ENCODE data around the gene XNDC1N.

The XNDC1N gene

GRCh38 chr11:71927820-71928736 is at the start of gene XNDC1N:
Gene XNDC1N, minus strand, starts transcription at chr11:71928594. Its CDS starts 5,241 bp downstream, at chr11:71923353.
- H3K9me3 ChIP-seq (ENCODE audit: control insufficient read depth, low read length) = no peaks in the 10 kb centered on the region
- peak within 1 kb of the TSS; percentile 71 for H3K9ac ChIP-seq (ENCODE audit: low read length)
- no peaks in the 10 kb centered on the region for H3K36me3 ChIP-seq (ENCODE audit: control insufficient read depth, insufficient read depth, low read length)
- H3K4me1 ChIP-seq (ENCODE audit: control insufficient read depth, insufficient read depth, low read length) = peaks cover 11% of the 10 kb centered on the region
- no peaks in the 10 kb centered on the region for H3K27me3 ChIP-seq (ENCODE audit: control insufficient read depth, insufficient read depth, low read length)
- H3K4me3 ChIP-seq (ENCODE audit: low read length) = peak within 1 kb of the TSS; percentile 75

- Histone ChIP-seq H3K4me1 (ENCODE audit: control insufficient read depth, insufficient read depth, low read length) (no peaks in the 10 kb centered on the region), H3K27me3 (ENCODE audit: control insufficient read depth, insufficient read depth, low read length) (no peaks in the 10 kb centered on the region), H3K9ac (ENCODE audit: low read length) (no peak overlapping the region), H3K9me3 (ENCODE audit: control insufficient read depth, low read length) (no peaks in the 10 kb centered on the region), H3K36me3 (ENCODE audit: control insufficient read depth, insufficient read depth, low read length) (no peaks in the 10 kb centered on the region), H3K4me3 (ENCODE audit: low read length) (no peak overlapping the region)
Measured at GRCh38 chr11:71977743-71978418, 49.5 kb upstream of the XNDC1N start.

- H3K27me3 ChIP-seq (ENCODE audit: control insufficient read depth, insufficient read depth, low read length) = no peaks in the 10 kb centered on the region
- no peaks in the 10 kb centered on the region for H3K4me1 ChIP-seq (ENCODE audit: control insufficient read depth, insufficient read depth, low read length)
- no peak overlapping the region for H3K9ac ChIP-seq (ENCODE audit: low read length)
- no peaks in the 10 kb centered on the region for H3K36me3 ChIP-seq (ENCODE audit: control insufficient read depth, insufficient read depth, low read length)
- no peaks in the 10 kb centered on the region for H3K9me3 ChIP-seq (ENCODE audit: control insufficient read depth, low read length)
- H3K4me3 ChIP-seq (ENCODE audit: low read length) = no peak overlapping the region
Measured at GRCh38 chr11:71977090-71977489, 48.7 kb upstream of the XNDC1N start.

- Histone ChIP-seq H3K4me3 (ENCODE audit: low read length) (no peak overlapping the region), H3K9me3 (ENCODE audit: control insufficient read depth, low read length) (no peaks in the 10 kb centered on the region), H3K9ac (ENCODE audit: low read length) (no peak overlapping the region), H3K36me3 (ENCODE audit: control insufficient read depth, insufficient read depth, low read length) (no peaks in the 10 kb centered on the region), H3K4me1 (ENCODE audit: control insufficient read depth, insufficient read depth, low read length) (no peaks in the 10 kb centered on the region), H3K27me3 (ENCODE audit: control insufficient read depth, insufficient read depth, low read length) (no peaks in the 10 kb centered on the region)
Measured at GRCh38 chr11:71976551-71976950, 48.2 kb upstream of the XNDC1N start.

GRCh38 chr11:71971680-71972079 is 43.3 kb upstream of the XNDC1N start:
- Histone ChIP-seq H3K9me3 (ENCODE audit: control insufficient read depth, low read length) (no peaks in the 10 kb centered on the region), H3K4me3 (ENCODE audit: low read length) (no peak overlapping the region), H3K4me1 (ENCODE audit: control insufficient read depth, insufficient read depth, low read length) (no peaks in the 10 kb centered on the region), H3K36me3 (ENCODE audit: control insufficient read depth, insufficient read depth, low read length) (no peaks in the 10 kb centered on the region), H3K9ac (ENCODE audit: low read length) (no peak overlapping the region), H3K27me3 (ENCODE audit: control insufficient read depth, insufficient read depth, low read length) (no peaks in the 10 kb centered on the region)

GRCh38 chr11:71964641-71965040 is 36.2 kb upstream of the XNDC1N start:
- Histone ChIP-seq H3K9ac (ENCODE audit: low read length) (no peak overlapping the region), H3K4me3 (ENCODE audit: low read length) (no peak overlapping the region), H3K4me1 (ENCODE audit: control insufficient read depth, insufficient read depth, low read length) (no peaks in the 10 kb centered on the region), H3K9me3 (ENCODE audit: control insufficient read depth, low read length) (no peaks in the 10 kb centered on the region), H3K36me3 (ENCODE audit: control insufficient read depth, insufficient read depth, low read length) (no peaks in the 10 kb centered on the region), H3K27me3 (ENCODE audit: control insufficient read depth, insufficient read depth, low read length) (no peaks in the 10 kb centered on the region)

- no peak overlapping the region for H3K4me3 ChIP-seq (ENCODE audit: low read length)
- H3K9ac ChIP-seq (ENCODE audit: low read length) = no peak overlapping the region
- no peaks in the 10 kb centered on the region for H3K9me3 ChIP-seq (ENCODE audit: control insufficient read depth, low read length)
- H3K36me3 ChIP-seq (ENCODE audit: control insufficient read depth, insufficient read depth, low read length) = no peaks in the 10 kb centered on the region
- no peaks in the 10 kb centered on the region for H3K27me3 ChIP-seq (ENCODE audit: control insufficient read depth, insufficient read depth, low read length)
- H3K4me1 ChIP-seq (ENCODE audit: control insufficient read depth, insufficient read depth, low read length) = no peaks in the 10 kb centered on the region
Measured at GRCh38 chr11:71963468-71963867, 35.1 kb upstream of the XNDC1N start.

- no peaks in the 10 kb centered on the region for H3K36me3 ChIP-seq (ENCODE audit: control insufficient read depth, insufficient read depth, low read length)
- H3K4me1 ChIP-seq (ENCODE audit: control insufficient read depth, insufficient read depth, low read length) = no peaks in the 10 kb centered on the region
- H3K4me3 ChIP-seq (ENCODE audit: low read length) = no peak overlapping the region
- no peaks in the 10 kb centered on the region for H3K9me3 ChIP-seq (ENCODE audit: control insufficient read depth, low read length)
- H3K9ac ChIP-seq (ENCODE audit: low read length) = no peak overlapping the region
- no peaks in the 10 kb centered on the region for H3K27me3 ChIP-seq (ENCODE audit: control insufficient read depth, insufficient read depth, low read length)
Measured at GRCh38 chr11:71962428-71963038, 34.1 kb upstream of the XNDC1N start.

- no peaks in the 10 kb centered on the region for H3K27me3 ChIP-seq (ENCODE audit: control insufficient read depth, insufficient read depth, low read length)
- no peaks in the 10 kb centered on the region for H3K4me1 ChIP-seq (ENCODE audit: control insufficient read depth, insufficient read depth, low read length)
- no peaks in the 10 kb centered on the region for H3K9me3 ChIP-seq (ENCODE audit: control insufficient read depth, low read length)
- no peak overlapping the region for H3K4me3 ChIP-seq (ENCODE audit: low read length)
- no peaks in the 10 kb centered on the region for H3K36me3 ChIP-seq (ENCODE audit: control insufficient read depth, insufficient read depth, low read length)
- H3K9ac ChIP-seq (ENCODE audit: low read length) = no peak overlapping the region
Measured at GRCh38 chr11:71955898-71956456, 27.6 kb upstream of the XNDC1N start.

- Histone ChIP-seq H3K36me3 (ENCODE audit: control insufficient read depth, insufficient read depth, low read length) (no peaks in the 10 kb centered on the region), H3K4me3 (ENCODE audit: low read length) (no peak overlapping the region), H3K4me1 (ENCODE audit: control insufficient read depth, insufficient read depth, low read length) (peaks cover 27% of the 10 kb centered on the region), H3K9me3 (ENCODE audit: control insufficient read depth, low read length) (no peaks in the 10 kb centered on the region), H3K9ac (ENCODE audit: low read length) (no peak overlapping the region), H3K27me3 (ENCODE audit: control insufficient read depth, insufficient read depth, low read length) (no peaks in the 10 kb centered on the region)
Measured at GRCh38 chr11:71951741-71952310, 23.4 kb upstream of the XNDC1N start.

- Histone ChIP-seq H3K4me3 (ENCODE audit: low read length) (no peak overlapping the region), H3K4me1 (ENCODE audit: control insufficient read depth, insufficient read depth, low read length) (peaks cover 27% of the 10 kb centered on the region), H3K9me3 (ENCODE audit: control insufficient read depth, low read length) (no peaks in the 10 kb centered on the region), H3K27me3 (ENCODE audit: control insufficient read depth, insufficient read depth, low read length) (no peaks in the 10 kb centered on the region), H3K36me3 (ENCODE audit: control insufficient read depth, insufficient read depth, low read length) (no peaks in the 10 kb centered on the region), H3K9ac (ENCODE audit: low read length) (no peak overlapping the region)
Measured at GRCh38 chr11:71949034-71949433, 20.6 kb upstream of the XNDC1N start.
